ENCODE data around the gene MBOAT1. TPM values are rescaled to one million over a fixed set of nuclear protein-coding genes. Genes with fewer than 3 reads are reported as not detected.

Gene MBOAT1, protein sequence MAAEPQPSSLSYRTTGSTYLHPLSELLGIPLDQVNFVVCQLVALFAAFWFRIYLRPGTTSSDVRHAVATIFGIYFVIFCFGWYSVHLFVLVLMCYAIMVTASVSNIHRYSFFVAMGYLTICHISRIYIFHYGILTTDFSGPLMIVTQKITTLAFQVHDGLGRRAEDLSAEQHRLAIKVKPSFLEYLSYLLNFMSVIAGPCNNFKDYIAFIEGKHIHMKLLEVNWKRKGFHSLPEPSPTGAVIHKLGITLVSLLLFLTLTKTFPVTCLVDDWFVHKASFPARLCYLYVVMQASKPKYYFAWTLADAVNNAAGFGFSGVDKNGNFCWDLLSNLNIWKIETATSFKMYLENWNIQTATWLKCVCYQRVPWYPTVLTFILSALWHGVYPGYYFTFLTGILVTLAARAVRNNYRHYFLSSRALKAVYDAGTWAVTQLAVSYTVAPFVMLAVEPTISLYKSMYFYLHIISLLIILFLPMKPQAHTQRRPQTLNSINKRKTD
- total RNA-seq = 10 to 100 TPM in 1 of 4 donors, 1 to 10 TPM in 3; 5.3 to 18.8 (median 8.2) TPM

DNA sequence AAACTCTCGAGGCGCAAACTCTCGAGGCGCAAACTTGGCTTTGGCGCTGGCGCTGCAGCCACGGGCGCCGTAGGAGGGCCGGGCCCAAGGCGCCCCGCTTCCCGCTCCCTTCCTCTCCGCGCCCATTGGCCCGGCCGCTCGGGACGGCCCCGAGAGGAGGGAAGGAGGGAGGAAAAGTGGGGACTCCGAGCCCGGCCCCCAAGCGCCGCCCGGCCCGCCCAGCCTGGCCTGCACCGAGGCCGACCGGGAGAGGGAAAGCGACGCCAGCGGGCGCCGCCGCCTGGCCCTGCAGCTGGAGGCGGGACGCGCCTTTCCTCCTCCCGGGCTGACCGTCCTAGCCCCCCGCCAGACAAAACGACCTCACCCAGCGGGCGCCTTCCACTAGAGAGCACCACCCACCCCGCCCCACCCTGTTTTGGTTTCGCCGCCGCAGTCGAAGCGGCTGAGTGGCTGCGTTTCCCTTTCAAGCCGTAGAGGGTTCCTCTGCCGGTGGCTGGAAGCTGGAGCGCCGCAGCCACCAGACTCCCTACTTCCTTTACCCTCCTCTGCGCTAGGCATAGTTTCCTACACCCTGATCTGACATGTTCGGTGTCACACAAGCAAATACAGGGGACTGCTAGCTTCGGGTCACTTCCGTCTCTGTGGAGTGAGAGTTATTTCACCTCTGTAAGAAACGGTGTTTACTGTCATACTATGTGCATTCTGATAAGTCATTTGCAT lies at the start of gene MBOAT1:
TSS of gene MBOAT1 (minus strand) at position 78 of the 720 bp plus-strand sequence. CDS start 235 bp downstream, outside the sequence.
- peak; percentile 93 for DNase-seq (ENCODE audit: low spot score in 2 of 2)
- 0% methylated on average over 27 of the region's 60 CpGs for WGBS
- peaks cover 53% of the 10 kb centered on the region for H3K4me1 ChIP-seq
- H3K36me3 ChIP-seq = no peaks in the 10 kb centered on the region
- no peaks in the 10 kb centered on the region for H3K9me3 ChIP-seq
- peak within 1 kb of the TSS; percentile 73 for H3K4me3 ChIP-seq
- peak within 1 kb of the TSS; percentile 80 for H3K27ac ChIP-seq
- peak in 1 of 2 donors; percentile 18 for TF ChIP-seq CTCF (IDR thresholded peaks at IDR 0.05)
- TF ChIP-seq POLR2AphosphoS5 (IDR thresholded peaks at IDR 0.05) = peak in 2 of 3 donors; percentile 38 to 47
- TF ChIP-seq POLR2A (IDR thresholded peaks at IDR 0.05) = peak; percentile 23 to 54
- no peak for TF ChIP-seq EP300 (IDR thresholded peaks at IDR 0.05)
- no peaks in the 10 kb centered on the region for H3K27me3 ChIP-seq

GRCh38 chr6:20261685-20262084 lies 49.4 kb upstream of the MBOAT1 start:
- DNase-seq (ENCODE audit: low spot score in 2 of 2) = no peak
- H3K27me3 ChIP-seq = no peaks in the 10 kb centered on the region
- H3K4me3 ChIP-seq = no peak overlapping the region
- no peaks in the 10 kb centered on the region for H3K9me3 ChIP-seq
- H3K27ac ChIP-seq = no peak overlapping the region
- H3K4me1 ChIP-seq = no peaks in the 10 kb centered on the region
- WGBS = 80% methylated on average over 2 of the region's 2 CpGs
- H3K36me3 ChIP-seq = no peaks in the 10 kb centered on the region
- TF ChIP-seq POLR2AphosphoS5 (IDR thresholded peaks at IDR 0.05) (no peak), CTCF (IDR thresholded peaks at IDR 0.05) (no peak), POLR2A (IDR thresholded peaks at IDR 0.05) (no peak), EP300 (IDR thresholded peaks at IDR 0.05) (no peak)

DNA sequence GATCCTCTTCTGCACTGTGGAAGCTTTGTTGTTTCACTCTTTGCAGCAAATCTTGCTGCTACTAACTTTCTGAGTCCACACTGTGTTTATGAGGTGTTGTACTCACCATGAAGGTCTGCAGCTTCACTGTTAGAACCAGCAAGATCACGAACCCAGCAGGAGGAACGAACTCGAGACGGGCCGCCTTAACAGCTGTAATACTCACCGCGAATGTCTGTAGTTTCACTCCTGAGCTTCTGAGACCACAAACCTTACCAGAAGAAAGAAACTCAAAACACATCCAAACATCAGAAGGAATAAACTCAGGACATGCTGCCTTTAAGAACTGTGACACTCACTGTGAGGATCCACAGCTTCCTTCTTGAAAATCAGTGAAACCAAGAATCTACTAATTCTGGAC lies 48.1 kb upstream of the MBOAT1 start:
- no peak overlapping the region for H3K4me3 ChIP-seq
- H3K27me3 ChIP-seq = no peaks in the 10 kb centered on the region
- H3K27ac ChIP-seq = no peak overlapping the region
- WGBS = 99% methylated on average over 7 of the region's 7 CpGs
- TF ChIP-seq POLR2A (IDR thresholded peaks at IDR 0.05) (no peak), EP300 (IDR thresholded peaks at IDR 0.05) (no peak)
- H3K9me3 ChIP-seq = no peaks in the 10 kb centered on the region
- DNase-seq (ENCODE audit: low spot score in 2 of 2) = no peak
- H3K36me3 ChIP-seq = no peaks in the 10 kb centered on the region
- H3K4me1 ChIP-seq = no peaks in the 10 kb centered on the region

DNA sequence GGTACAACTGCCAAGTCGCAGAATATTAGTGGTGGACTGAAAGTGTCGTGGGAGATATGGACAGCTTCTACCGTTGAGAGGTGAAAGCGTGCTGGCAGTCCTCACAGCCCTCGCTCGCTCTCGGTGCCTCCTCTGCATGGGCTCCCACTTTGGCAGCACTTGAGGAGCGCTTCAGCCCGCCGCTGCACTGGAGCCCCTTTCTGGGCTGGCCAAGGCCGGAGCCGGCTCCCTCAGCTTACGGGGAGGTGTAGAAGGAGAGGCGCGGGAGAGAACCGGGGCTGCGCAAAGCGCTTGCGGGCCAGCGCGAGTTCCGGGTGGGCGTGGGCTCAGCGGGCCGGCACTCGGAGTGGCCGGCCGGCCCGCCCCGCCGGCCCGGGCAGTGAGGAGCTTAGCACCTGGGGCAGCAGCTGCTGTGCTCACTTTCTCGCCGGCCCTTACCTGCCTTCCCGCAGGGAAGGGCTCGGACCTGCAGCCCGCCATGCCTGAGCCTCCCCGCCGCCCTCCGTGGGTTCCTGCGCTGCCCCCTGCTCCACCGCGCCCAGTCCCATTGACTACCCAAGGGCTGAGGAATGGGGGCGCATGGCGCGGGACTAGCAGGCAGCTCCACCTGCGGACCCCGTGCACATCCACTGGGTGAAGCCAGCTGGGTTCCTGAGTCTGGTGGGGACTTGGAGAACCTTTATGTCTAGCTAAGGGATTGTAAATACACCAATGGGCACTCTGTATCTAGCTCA lies 47.2 kb upstream of the MBOAT1 start:
- H3K4me3 ChIP-seq = no peak overlapping the region
- TF ChIP-seq POLR2AphosphoS5 (IDR thresholded peaks at IDR 0.05) (no peak), EP300 (IDR thresholded peaks at IDR 0.05) (no peak), CTCF (IDR thresholded peaks at IDR 0.05) (no peak), POLR2A (IDR thresholded peaks at IDR 0.05) (no peak)
- H3K36me3 ChIP-seq = no peaks in the 10 kb centered on the region
- no peaks in the 10 kb centered on the region for H3K4me1 ChIP-seq
- 98% methylated on average over 15 of the region's 48 CpGs for WGBS
- no peak for DNase-seq (ENCODE audit: low spot score in 2 of 2)
- no peak overlapping the region for H3K27ac ChIP-seq
- H3K27me3 ChIP-seq = no peaks in the 10 kb centered on the region
- H3K9me3 ChIP-seq = no peaks in the 10 kb centered on the region

GRCh38 chr6:20255428-20255827 lies 43.2 kb upstream of the MBOAT1 start:
- no peak for DNase-seq (ENCODE audit: low spot score in 2 of 2)
- Histone ChIP-seq H3K27ac (no peak overlapping the region), H3K27me3 (no peaks in the 10 kb centered on the region), H3K36me3 (no peaks in the 10 kb centered on the region), H3K4me1 (no peaks in the 10 kb centered on the region), H3K9me3 (no peaks in the 10 kb centered on the region), H3K4me3 (no peak overlapping the region)
- TF ChIP-seq POLR2AphosphoS5 (IDR thresholded peaks at IDR 0.05) (no peak), EP300 (IDR thresholded peaks at IDR 0.05) (no peak), POLR2A (IDR thresholded peaks at IDR 0.05) (no peak), CTCF (IDR thresholded peaks at IDR 0.05) (no peak)

All from suprapubic skin (tissue), 4 donors.